ENCODE data around the gene MFGE8. TPM values are rescaled to one million over a fixed set of nuclear protein-coding genes. Genes with fewer than 3 reads are reported as not detected.

Gene MFGE8
- total RNA-seq, 4 donors from 2014 or later: 212 to 664 (median 370) TPM

- no peak for TF ChIP-seq CTCF (IDR thresholded peaks at IDR 0.05)
- no peak for TF ChIP-seq POLR2A (IDR thresholded peaks at IDR 0.05)
- peak overlapping the region; percentile 62 to 68 for H3K27ac ChIP-seq
Measured at GRCh38 chr15:88896333-88897033, 16.7 kb downstream of the MFGE8 start.

GRCh38 chr15:88894819-88895767 is 18.1 kb downstream of the MFGE8 start, which contains the start of gene HAPLN3:
HAPLN3 (minus strand) TSS chr15:88895544; CDS start chr15:88887298, 8,246 bp downstream.
- intact Hi-C loops (cut with DNase I; ENCODE audit: low total_unique reads): no loop called here
- TF ChIP-seq POLR2A (IDR thresholded peaks at IDR 0.05) (no peak), CTCF (IDR thresholded peaks at IDR 0.05) (no peak)
- DNase-seq: no peak
- peaks cover 0 to 16% of the 10 kb centered on the region in 2 donors for H3K4me1 ChIP-seq
- peaks cover 0 to 4% of the 10 kb centered on the region in 2 donors for H3K27me3 ChIP-seq
- no peaks in the 10 kb centered on the region for H3K36me3 ChIP-seq
- peak within 1 kb of the TSS; percentile 18 to 36 for H3K4me3 ChIP-seq
- H3K9me3 ChIP-seq: no peaks in the 10 kb centered on the region
- H3K27ac ChIP-seq: peak within 1 kb of the TSS in 1 of 2 donors; percentile 7

More at GRCh38 chr15:88896333-88897033, 16.7 kb downstream of the MFGE8 start:
- no peaks in the 10 kb centered on the region for H3K36me3 ChIP-seq
- intact Hi-C loops (cut with DNase I; ENCODE audit: low total_unique reads): no loop called here
- no peaks in the 10 kb centered on the region for H3K9me3 ChIP-seq
- no peak for DNase-seq
- H3K27me3 ChIP-seq: peaks cover 0 to 4% of the 10 kb centered on the region in 2 donors
- H3K4me3 ChIP-seq: no peak overlapping the region
- peaks cover 0 to 16% of the 10 kb centered on the region in 2 donors for H3K4me1 ChIP-seq

GRCh38 chr15:88894348-88894818 is 18.8 kb downstream of the MFGE8 start:
- DNase-seq: peak in 1 of 2 donors; percentile 62
- peaks cover 0 to 16% of the 10 kb centered on the region in 2 donors for H3K4me1 ChIP-seq
- H3K36me3 ChIP-seq: no peaks in the 10 kb centered on the region
- H3K27ac ChIP-seq: no peak overlapping the region
- TF ChIP-seq CTCF (IDR thresholded peaks at IDR 0.05) (peak; percentile 41 to 70 (median 62)), POLR2A (IDR thresholded peaks at IDR 0.05) (no peak)
- intact Hi-C loops (cut with DNase I; ENCODE audit: low total_unique reads): no loop called here
- no peaks in the 10 kb centered on the region for H3K9me3 ChIP-seq
- H3K27me3 ChIP-seq: peaks cover 0 to 4% of the 10 kb centered on the region in 2 donors
- H3K4me3 ChIP-seq: peak overlapping the region; percentile 18 to 36

GRCh38 chr15:88891540-88892254 is 21.5 kb downstream of the MFGE8 start:
- H3K9me3 ChIP-seq: no peaks in the 10 kb centered on the region
- no peak overlapping the region for H3K27ac ChIP-seq
- peaks cover 0 to 11% of the 10 kb centered on the region in 2 donors for H3K4me1 ChIP-seq
- intact Hi-C loops (cut with DNase I; ENCODE audit: low total_unique reads): no loop called here
- peaks cover 0 to 4% of the 10 kb centered on the region in 2 donors for H3K27me3 ChIP-seq
- DNase-seq: no peak
- no peak overlapping the region for H3K4me3 ChIP-seq
- TF ChIP-seq CTCF (IDR thresholded peaks at IDR 0.05): no peak
- TF ChIP-seq POLR2A (IDR thresholded peaks at IDR 0.05): no peak
- no peaks in the 10 kb centered on the region for H3K36me3 ChIP-seq

Measured in uterus (tissue), 4 donors.